ENCODE data around the gene CDX1. TPM values are rescaled to one million over a fixed set of nuclear protein-coding genes. Genes with fewer than 3 reads are reported as not detected.

Gene CDX1
- total RNA-seq, 1 experiment from 2014 or later = 0.29 TPM

GRCh38 chr5:150136305-150137167 is 30.0 kb upstream of the CDX1 start:
- no peaks in the 10 kb centered on the region for H3K9me3 ChIP-seq
- TF ChIP-seq CTCF (IDR thresholded peaks at IDR 0.05; ENCODE audit: insufficient read depth in 1 of 2, low read depth in 1 of 2, low read length in 1 of 2, severe bottlenecking in 1 of 2, unreplicated experiment in 1 of 2) = no peak
- H3K27me3 ChIP-seq (replicated peaks; ENCODE audit: control insufficient read depth, insufficient read depth, low read length) = no peaks in the 10 kb centered on the region
- peak overlapping the region; percentile 92 for H3K27ac Mint-ChIP-seq (ENCODE audit: unreplicated experiment)
- H3K4me1 ChIP-seq = peaks cover 57% of the 10 kb centered on the region
- BruUV-seq (replicated peaks) = no TSS peak
- POLR2A ChIA-PET = interaction anchor here (0.6 to 1.0 kb wide), 2 partner anchors 23 to 136 kb away, joined by 4 to 5 read pairs; partner anchors contain the start of genes HMGXB3 and TIGD6
- peaks cover 43% of the 10 kb centered on the region for H3K4me1 Mint-ChIP-seq (ENCODE audit: low read depth, unreplicated experiment)
- H3K27me3 Mint-ChIP-seq (ENCODE audit: insufficient read depth, unreplicated experiment) = no peaks in the 10 kb centered on the region
- intact Hi-C loops (cut with micrococcal nuclease; ENCODE audit: unreplicated experiment) = loop anchor here (1.0 kb wide), 1 partner anchor 25 kb away; no protein-coding TSS in a partner anchor
- peak overlapping the region; percentile 72 for H3K4me3 Mint-ChIP-seq (ENCODE audit: unreplicated experiment)
- no peaks in the 10 kb centered on the region for H3K36me3 ChIP-seq (ENCODE audit: control insufficient read depth, insufficient read depth, low read length)
- no peaks in the 10 kb centered on the region for H3K9me3 Mint-ChIP-seq (ENCODE audit: unreplicated experiment)
- DNase-seq = no peak
- H3K36me3 Mint-ChIP-seq (ENCODE audit: insufficient read depth, unreplicated experiment) = peaks cover 6% of the 10 kb centered on the region
- CTCF ChIA-PET = interaction anchor here (0.6 to 2.7 kb wide), 7 partner anchors 14 to 214 kb away, joined by 3 to 15 read pairs (median 3); no protein-coding TSS in a partner anchor
- H3K4me3 ChIP-seq (ENCODE audit: low read depth, low read length) = no peak overlapping the region

GRCh38 chr5:150137168-150137957 is 29.2 kb upstream of the CDX1 start:
- Histone ChIP-seq H3K9me3 (no peaks in the 10 kb centered on the region), H3K4me1 (peaks cover 65% of the 10 kb centered on the region), H3K4me3 (ENCODE audit: low read depth, low read length) (no peak overlapping the region), H3K36me3 (ENCODE audit: control insufficient read depth, insufficient read depth, low read length) (no peaks in the 10 kb centered on the region), H3K27me3 (replicated peaks; ENCODE audit: control insufficient read depth, insufficient read depth, low read length) (no peaks in the 10 kb centered on the region)
- H3K9me3 Mint-ChIP-seq (ENCODE audit: unreplicated experiment) = no peaks in the 10 kb centered on the region
- DNase-seq = peak; percentile 94 to 95
- peaks cover 6% of the 10 kb centered on the region for H3K36me3 Mint-ChIP-seq (ENCODE audit: insufficient read depth, unreplicated experiment)
- H3K4me3 Mint-ChIP-seq (ENCODE audit: unreplicated experiment) = peak overlapping the region; percentile 72
- peaks cover 47% of the 10 kb centered on the region for H3K4me1 Mint-ChIP-seq (ENCODE audit: low read depth, unreplicated experiment)
- POLR2A ChIA-PET = interaction anchor here (1.0 kb wide), 1 partner anchor 24 kb away, joined by 4 read pairs; no protein-coding TSS in a partner anchor
- TF ChIP-seq CTCF (IDR thresholded peaks at IDR 0.05; ENCODE audit: insufficient read depth in 1 of 2, low read depth in 1 of 2, low read length in 1 of 2, severe bottlenecking in 1 of 2, unreplicated experiment in 1 of 2) = no peak
- intact Hi-C loops (cut with micrococcal nuclease; ENCODE audit: unreplicated experiment) = loop anchor here (1.0 kb wide), 1 partner anchor 24 kb away; no protein-coding TSS in a partner anchor
- BruUV-seq (replicated peaks) = no TSS peak
- peak overlapping the region; percentile 92 for H3K27ac Mint-ChIP-seq (ENCODE audit: unreplicated experiment)
- CTCF ChIA-PET = interaction anchor here (0.9 to 2.7 kb wide), 9 partner anchors 9 to 213 kb away, joined by 3 to 15 read pairs (median 4); no protein-coding TSS in a partner anchor
- no peaks in the 10 kb centered on the region for H3K27me3 Mint-ChIP-seq (ENCODE audit: insufficient read depth, unreplicated experiment)

- ChIA-PET POLR2A (interaction anchor here (1.0 kb wide), 1 partner anchor 24 kb away, joined by 4 read pairs; no protein-coding TSS in a partner anchor), CTCF (interaction anchor here (0.9 to 2.7 kb wide), 7 partner anchors 10 to 70 kb away, joined by 3 to 15 read pairs (median 4); no protein-coding TSS in a partner anchor)
- Histone ChIP-seq H3K36me3 (ENCODE audit: control insufficient read depth, insufficient read depth, low read length) (no peaks in the 10 kb centered on the region), H3K9me3 (no peaks in the 10 kb centered on the region), H3K4me3 (ENCODE audit: low read depth, low read length) (no peak overlapping the region), H3K4me1 (peaks cover 72% of the 10 kb centered on the region), H3K27me3 (replicated peaks; ENCODE audit: control insufficient read depth, insufficient read depth, low read length) (no peaks in the 10 kb centered on the region)
- Mint-ChIP-seq H3K4me1 (ENCODE audit: low read depth, unreplicated experiment) (peaks cover 51% of the 10 kb centered on the region), H3K9me3 (ENCODE audit: unreplicated experiment) (no peaks in the 10 kb centered on the region), H3K36me3 (ENCODE audit: insufficient read depth, unreplicated experiment) (peaks cover 10% of the 10 kb centered on the region), H3K27me3 (ENCODE audit: insufficient read depth, unreplicated experiment) (no peaks in the 10 kb centered on the region), H3K27ac (ENCODE audit: unreplicated experiment) (peak overlapping the region; percentile 92), H3K4me3 (ENCODE audit: unreplicated experiment) (peak overlapping the region; percentile 72)
- intact Hi-C loops (cut with micrococcal nuclease; ENCODE audit: unreplicated experiment) = loop anchor here (1.0 kb wide), 1 partner anchor 23 kb away; no protein-coding TSS in a partner anchor
- TSS peak; percentile 80 for BruUV-seq (replicated peaks)
- no peak for DNase-seq
- TF ChIP-seq CTCF (IDR thresholded peaks at IDR 0.05; ENCODE audit: insufficient read depth in 1 of 2, low read depth in 1 of 2, low read length in 1 of 2, severe bottlenecking in 1 of 2, unreplicated experiment in 1 of 2) = no peak
Measured at GRCh38 chr5:150137997-150138396, 28.6 kb upstream of the CDX1 start.

Data from Caco-2 (cell line).